Nephron (organoid): ENCODE measurements around the gene DOC2A.
"Not testable (repeated sequence)": the region's sequence is repeated elsewhere in the genome, so short reads cannot be mapped to it uniquely, and the experiment has no call there.

Experiments
- H3K27ac Mint-ChIP-seq, 3 experiments: 2 replicates each; pipeline ENCODE4 v1.8.0; 2020; ENCODE audit warnings: mixed read lengths in 3 of 3, mild to moderate bottlenecking in 2 of 3, moderate library complexity in 1 of 3
- H3K27me3 Mint-ChIP-seq: 2 replicates; pipeline ENCODE4 v1.8.0; 2021; ENCODE audit warnings: low read depth, mild to moderate bottlenecking, moderate library complexity, mixed read lengths
- H3K36me3 Mint-ChIP-seq: 2 replicates; pipeline ENCODE4 v1.8.0; 2020; ENCODE audit warnings: low read depth, mixed read lengths
- H3K4me1 Mint-ChIP-seq: 2 replicates; pipeline ENCODE4 v1.8.0; 2020; ENCODE audit warnings: mixed read lengths
- H3K4me3 Mint-ChIP-seq, 3 experiments: 2 replicates each; pipeline ENCODE4 v1.8.0; 2020; ENCODE audit warnings: mild to moderate bottlenecking in 3 of 3, mixed read lengths in 3 of 3, moderate library complexity in 2 of 3
- H3K9me3 Mint-ChIP-seq: 2 replicates; pipeline ENCODE4 v1.8.0; 2020; ENCODE audit warnings: mixed read lengths
- TF ChIP-seq, protein P1 (sequence below), 3 experiments: fragments of 200-600 bp; sonication (generic); IDR thresholded peaks; one replicate each; pipeline ENCODE4 v1.5.0; 2021; ENCODE audit warnings: antibody characterized with exemption in 3 of 3; ENCODE audit not compliant: unreplicated experiment in 3 of 3

DOC2A gene

DNA sequence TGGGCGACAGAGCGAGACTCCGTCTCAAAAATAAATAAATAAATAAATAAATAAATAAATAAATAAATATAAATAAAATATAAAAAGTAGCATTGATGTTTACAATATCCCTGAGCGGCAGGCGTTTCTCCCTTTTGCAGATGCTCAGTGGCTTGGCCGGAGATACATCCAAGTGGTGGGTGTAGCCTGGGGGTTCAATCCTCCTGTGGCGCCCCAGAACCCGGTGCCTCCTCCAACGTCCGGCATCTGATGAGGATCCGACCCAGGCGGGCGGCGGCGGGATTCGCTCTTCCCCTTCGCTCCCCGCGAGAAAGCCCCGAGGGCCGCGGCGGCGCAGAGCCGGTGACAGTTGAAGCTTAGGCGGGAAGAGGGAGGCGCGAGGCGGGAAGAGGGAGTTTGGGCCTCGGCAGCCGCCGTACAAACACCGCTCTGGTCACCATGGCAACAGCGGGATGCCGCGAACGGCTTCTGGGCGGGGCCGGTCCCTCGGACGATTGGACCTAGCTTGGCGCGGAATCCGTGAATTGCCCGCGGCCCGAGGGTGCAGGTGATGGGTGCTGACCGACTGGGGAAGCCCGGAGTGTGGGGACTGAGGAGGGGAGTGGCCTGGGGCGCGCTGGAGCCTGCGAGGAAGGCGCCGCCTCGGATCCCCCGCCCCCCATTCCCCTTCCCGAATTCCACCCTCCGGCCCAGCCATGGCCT lies 42.0 kb upstream of the DOC2A start:
- no peaks in the 10 kb centered on the region for H3K36me3 Mint-ChIP-seq
- TF ChIP-seq, protein P1, sequence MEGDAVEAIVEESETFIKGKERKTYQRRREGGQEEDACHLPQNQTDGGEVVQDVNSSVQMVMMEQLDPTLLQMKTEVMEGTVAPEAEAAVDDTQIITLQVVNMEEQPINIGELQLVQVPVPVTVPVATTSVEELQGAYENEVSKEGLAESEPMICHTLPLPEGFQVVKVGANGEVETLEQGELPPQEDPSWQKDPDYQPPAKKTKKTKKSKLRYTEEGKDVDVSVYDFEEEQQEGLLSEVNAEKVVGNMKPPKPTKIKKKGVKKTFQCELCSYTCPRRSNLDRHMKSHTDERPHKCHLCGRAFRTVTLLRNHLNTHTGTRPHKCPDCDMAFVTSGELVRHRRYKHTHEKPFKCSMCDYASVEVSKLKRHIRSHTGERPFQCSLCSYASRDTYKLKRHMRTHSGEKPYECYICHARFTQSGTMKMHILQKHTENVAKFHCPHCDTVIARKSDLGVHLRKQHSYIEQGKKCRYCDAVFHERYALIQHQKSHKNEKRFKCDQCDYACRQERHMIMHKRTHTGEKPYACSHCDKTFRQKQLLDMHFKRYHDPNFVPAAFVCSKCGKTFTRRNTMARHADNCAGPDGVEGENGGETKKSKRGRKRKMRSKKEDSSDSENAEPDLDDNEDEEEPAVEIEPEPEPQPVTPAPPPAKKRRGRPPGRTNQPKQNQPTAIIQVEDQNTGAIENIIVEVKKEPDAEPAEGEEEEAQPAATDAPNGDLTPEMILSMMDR (IDR thresholded peaks at IDR 0.05; ENCODE audit: unreplicated experiment in 3 of 3): no peak
- H3K9me3 Mint-ChIP-seq: no peaks in the 10 kb centered on the region

DNA sequence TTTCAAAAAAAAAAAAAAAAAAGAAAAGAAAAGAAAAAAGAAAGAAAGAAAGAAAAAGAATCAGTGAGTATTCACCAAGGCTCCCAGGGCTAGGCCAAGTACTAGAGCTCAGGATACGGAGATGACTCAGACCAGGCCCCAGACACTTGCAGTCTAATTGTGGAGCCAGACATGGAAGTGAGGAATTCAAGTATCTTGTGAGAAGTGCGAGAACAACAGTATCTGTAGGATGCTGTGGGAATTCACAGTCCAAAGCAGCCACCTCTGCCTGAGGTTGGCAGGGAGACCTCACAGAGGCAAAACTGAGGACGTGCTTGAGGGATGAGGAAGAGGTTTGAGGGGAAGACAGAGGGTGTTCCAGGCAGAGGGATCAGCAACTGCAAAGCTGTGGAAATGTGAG lies 40.7 kb upstream of the DOC2A start:
- peaks cover 26% of the 10 kb centered on the region for H3K4me1 Mint-ChIP-seq
- H3K27me3 Mint-ChIP-seq: peaks cover 5% of the 10 kb centered on the region
- H3K27ac Mint-ChIP-seq: peak overlapping the region; percentile 36 to 82 (median 53)
- H3K36me3 Mint-ChIP-seq: no peaks in the 10 kb centered on the region
- TF ChIP-seq, protein P1 (IDR thresholded peaks at IDR 0.05; ENCODE audit: unreplicated experiment in 3 of 3): no peak
- peak overlapping the region; percentile 85 to 92 (median 90) for H3K4me3 Mint-ChIP-seq
- H3K9me3 Mint-ChIP-seq: no peaks in the 10 kb centered on the region

More for the DNA sequence above, 42.0 kb upstream of the DOC2A start:
- Mint-ChIP-seq H3K4me3 (peak overlapping the region; percentile 89 to 95 (median 92)), H3K27me3 (no peaks in the 10 kb centered on the region), H3K4me1 (peaks cover 34% of the 10 kb centered on the region), H3K27ac (peak overlapping the region; percentile 27 to 54 (median 41))

GRCh38 chr16:30049871-30050270 lies 39.0 kb upstream of the DOC2A start:
- Mint-ChIP-seq H3K36me3 (no peaks in the 10 kb centered on the region), H3K4me3 (peak overlapping the region in 1 of 3 experiments; percentile 40), H3K4me1 (peaks cover 22% of the 10 kb centered on the region), H3K27ac (no peak overlapping the region), H3K9me3 (no peaks in the 10 kb centered on the region), H3K27me3 (peaks cover 5% of the 10 kb centered on the region)
- TF ChIP-seq, protein P1 (IDR thresholded peaks at IDR 0.05; ENCODE audit: unreplicated experiment in 3 of 3): no peak

GRCh38 chr16:30046588-30046987 lies 35.8 kb upstream of the DOC2A start:
- H3K27me3 Mint-ChIP-seq: peaks cover 5% of the 10 kb centered on the region
- TF ChIP-seq, protein P1 (IDR thresholded peaks at IDR 0.05; ENCODE audit: unreplicated experiment in 3 of 3): no peak
- H3K4me3 Mint-ChIP-seq: no peak overlapping the region
- no peaks in the 10 kb centered on the region for H3K9me3 Mint-ChIP-seq
- H3K4me1 Mint-ChIP-seq: peaks cover 9% of the 10 kb centered on the region
- H3K36me3 Mint-ChIP-seq: no peaks in the 10 kb centered on the region
- H3K27ac Mint-ChIP-seq: no peak overlapping the region

DNA sequence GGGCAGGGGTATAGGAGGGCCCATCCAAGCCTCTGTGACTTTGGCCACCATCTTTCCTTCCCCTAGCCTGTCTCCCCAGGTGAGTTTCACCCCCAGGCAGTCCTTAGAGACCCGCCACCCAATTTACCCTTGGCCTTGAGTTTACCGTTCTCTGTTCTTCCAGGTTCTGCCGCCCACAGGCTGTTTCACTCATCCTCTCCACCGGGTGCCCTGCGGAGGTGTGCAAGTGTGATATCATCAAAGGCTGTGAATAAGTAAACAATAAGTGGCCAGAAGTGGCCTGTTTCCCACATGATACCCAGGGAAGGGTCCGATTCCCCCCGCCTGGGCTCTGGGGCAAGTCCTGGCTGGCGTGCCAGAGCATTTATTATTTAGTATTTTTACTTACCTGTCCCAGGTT lies 35.4 kb upstream of the DOC2A start:
- no peak overlapping the region for H3K27ac Mint-ChIP-seq
- no peaks in the 10 kb centered on the region for H3K36me3 Mint-ChIP-seq
- H3K4me1 Mint-ChIP-seq: peaks cover 6% of the 10 kb centered on the region
- no peak overlapping the region for H3K4me3 Mint-ChIP-seq
- TF ChIP-seq, protein P1 (IDR thresholded peaks at IDR 0.05; ENCODE audit: unreplicated experiment in 3 of 3): no peak
- H3K9me3 Mint-ChIP-seq: no peaks in the 10 kb centered on the region
- H3K27me3 Mint-ChIP-seq: peaks cover 5% of the 10 kb centered on the region

DNA sequence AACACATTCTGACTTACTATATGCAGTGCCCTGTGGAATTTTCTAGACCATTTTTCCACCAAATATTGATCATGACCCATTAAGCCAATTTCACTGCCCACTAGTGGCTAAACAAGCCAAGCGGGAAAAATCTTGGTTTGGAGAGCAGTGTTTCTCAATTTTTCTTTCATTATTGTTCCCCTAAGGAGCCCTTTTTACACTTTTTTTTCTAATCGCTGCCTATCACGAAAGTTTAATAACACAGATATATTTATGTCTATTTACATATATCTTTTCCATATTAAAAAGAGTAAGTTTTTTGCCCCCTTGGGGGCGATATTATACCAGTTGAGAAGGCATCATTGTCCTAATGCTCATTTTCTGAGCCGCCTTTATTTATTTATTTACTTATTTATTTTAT lies 31.0 kb upstream of the DOC2A start:
- Mint-ChIP-seq H3K9me3 (no peaks in the 10 kb centered on the region), H3K27me3 (peaks cover 3% of the 10 kb centered on the region), H3K27ac (no peak overlapping the region), H3K4me3 (no peak overlapping the region), H3K4me1 (no peaks in the 10 kb centered on the region), H3K36me3 (no peaks in the 10 kb centered on the region)
- TF ChIP-seq, protein P1 (IDR thresholded peaks at IDR 0.05; ENCODE audit: unreplicated experiment in 3 of 3): peak; percentile 46 to 56 (median 50)

DNA sequence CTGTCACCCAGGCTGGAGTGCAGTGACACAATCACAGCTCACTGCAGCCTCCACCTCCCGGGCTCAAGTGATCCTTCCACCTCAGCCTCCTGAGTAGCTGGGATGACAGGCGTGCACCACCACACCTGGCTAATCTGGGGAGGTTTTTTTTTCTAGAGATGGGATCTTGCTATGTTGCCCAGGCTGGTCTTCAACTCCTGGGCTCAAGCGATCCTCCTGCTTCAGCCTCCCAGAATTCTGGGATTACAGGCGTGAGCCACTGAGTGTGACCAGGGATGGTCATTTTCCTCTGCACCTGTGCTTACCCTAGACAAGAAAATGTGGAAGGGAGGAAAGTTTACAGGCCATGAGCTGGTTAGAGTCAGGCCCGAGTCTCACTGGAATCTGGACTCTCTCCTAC lies 29.9 kb upstream of the DOC2A start:
- H3K4me3 Mint-ChIP-seq, H3K36me3 Mint-ChIP-seq, H3K27me3 Mint-ChIP-seq, H3K4me1 Mint-ChIP-seq, H3K27ac Mint-ChIP-seq, H3K9me3 Mint-ChIP-seq: not testable (repeated sequence)
